Activated T-helper 9 cell treated with anti-CD3 and anti-CD28 coated beads, Interleukin-2, amount 50 U/mL, for 16 hours (primary cell): ENCODE data around the gene GATC.

Experiments used
- DNase-seq: peaks from one replicate; pipeline ENCODE4 v3.0.0-alpha.2; 2020; ENCODE audit warnings: low read depth

GATC gene

GRCh38 chr12:120445911-120446843 lies at the start of gene GATC, which contains the start of gene TRIAP1:
Gene GATC (plus strand): TSS chr12:120446444. CDS start chr12:120446481, 37 bp downstream.
Gene TRIAP1 (minus strand): TSS chr12:120446384. CDS start chr12:120446372, 12 bp downstream.
- DNase-seq, result peak; percentile 81

GRCh38 chr12:120397824-120398540 lies 48.3 kb upstream of the GATC start:
- DNase-seq, result no peak

GRCh38 chr12:120399531-120399930 lies 46.7 kb upstream of the GATC start:
- no peak for DNase-seq

GRCh38 chr12:120402217-120402616 lies 44.0 kb upstream of the GATC start:
- no peak for DNase-seq

- DNase-seq, result no peak
These were observed 42.4 kb upstream of the GATC start for GRCh38 chr12:120403869-120404268.

GRCh38 chr12:120404271-120404670 lies 42.0 kb upstream of the GATC start:
- no peak for DNase-seq

- DNase-seq, result no peak
These were observed 40.2 kb upstream of the GATC start for GRCh38 chr12:120406069-120406468.

- DNase-seq, result no peak
These were observed 39.7 kb upstream of the GATC start for GRCh38 chr12:120406553-120406952.

GRCh38 chr12:120408771-120409170 lies 37.5 kb upstream of the GATC start:
- no peak for DNase-seq

- DNase-seq, result no peak
These were observed 33.8 kb upstream of the GATC start for GRCh38 chr12:120412421-120412820.

- DNase-seq, result no peak
These were observed 32.1 kb upstream of the GATC start for GRCh38 chr12:120413901-120414695.

- DNase-seq, result no peak
These were observed 29.6 kb upstream of the GATC start for GRCh38 chr12:120416490-120417216.

- DNase-seq, result no peak
These were observed 28.2 kb upstream of the GATC start for GRCh38 chr12:120417917-120418580.

GRCh38 chr12:120421701-120422100 lies 24.5 kb upstream of the GATC start:
- DNase-seq, result no peak

- DNase-seq, result no peak
These were observed 23.3 kb upstream of the GATC start for GRCh38 chr12:120422892-120423456.

GRCh38 chr12:120425797-120426196 lies 20.4 kb upstream of the GATC start:
- no peak for DNase-seq

GRCh38 chr12:120428597-120429229 lies 17.5 kb upstream of the GATC start:
- DNase-seq, result no peak

- no peak for DNase-seq
These were observed 16.9 kb upstream of the GATC start for GRCh38 chr12:120429368-120429767.

- no peak for DNase-seq
These were observed 13.3 kb upstream of the GATC start for GRCh38 chr12:120432772-120433525.
